ENCODE results near the gene FMO3.

The FMO3 gene

DNA sequence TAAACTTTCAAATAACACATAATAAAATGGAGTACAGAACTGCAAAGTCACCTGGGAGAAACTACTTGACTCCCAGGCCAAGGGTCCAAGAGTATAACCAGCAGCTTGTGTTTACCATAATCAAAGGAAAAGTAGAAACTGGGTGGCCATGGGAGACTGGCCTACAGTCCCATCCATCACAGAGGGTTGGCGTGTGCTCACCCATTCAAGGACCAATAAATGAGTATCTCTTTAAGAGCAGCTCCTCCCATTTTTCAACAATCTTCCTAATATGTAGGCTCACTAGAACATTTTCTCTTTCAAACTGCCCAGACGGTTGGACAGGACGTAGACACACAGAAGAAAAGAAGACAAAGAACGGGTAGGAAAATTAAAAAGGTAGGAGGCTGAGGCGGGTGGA lies at the start of gene FMO3:
Gene FMO3, plus strand, starts transcription at position 302 of the 400 bp plus-strand sequence. CDS start 1,754 bp downstream, outside the sequence.
- TF ChIP-seq, protein P1, sequence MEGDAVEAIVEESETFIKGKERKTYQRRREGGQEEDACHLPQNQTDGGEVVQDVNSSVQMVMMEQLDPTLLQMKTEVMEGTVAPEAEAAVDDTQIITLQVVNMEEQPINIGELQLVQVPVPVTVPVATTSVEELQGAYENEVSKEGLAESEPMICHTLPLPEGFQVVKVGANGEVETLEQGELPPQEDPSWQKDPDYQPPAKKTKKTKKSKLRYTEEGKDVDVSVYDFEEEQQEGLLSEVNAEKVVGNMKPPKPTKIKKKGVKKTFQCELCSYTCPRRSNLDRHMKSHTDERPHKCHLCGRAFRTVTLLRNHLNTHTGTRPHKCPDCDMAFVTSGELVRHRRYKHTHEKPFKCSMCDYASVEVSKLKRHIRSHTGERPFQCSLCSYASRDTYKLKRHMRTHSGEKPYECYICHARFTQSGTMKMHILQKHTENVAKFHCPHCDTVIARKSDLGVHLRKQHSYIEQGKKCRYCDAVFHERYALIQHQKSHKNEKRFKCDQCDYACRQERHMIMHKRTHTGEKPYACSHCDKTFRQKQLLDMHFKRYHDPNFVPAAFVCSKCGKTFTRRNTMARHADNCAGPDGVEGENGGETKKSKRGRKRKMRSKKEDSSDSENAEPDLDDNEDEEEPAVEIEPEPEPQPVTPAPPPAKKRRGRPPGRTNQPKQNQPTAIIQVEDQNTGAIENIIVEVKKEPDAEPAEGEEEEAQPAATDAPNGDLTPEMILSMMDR (conservative IDR thresholded peaks at IDR 0.05; ENCODE audit: low read length), result no peak
- no peak for DNase-seq (ENCODE audit: low read depth)
- H3K4me3 ChIP-seq (ENCODE audit: low read length), result no peak within 1 kb of the TSS

DNA sequence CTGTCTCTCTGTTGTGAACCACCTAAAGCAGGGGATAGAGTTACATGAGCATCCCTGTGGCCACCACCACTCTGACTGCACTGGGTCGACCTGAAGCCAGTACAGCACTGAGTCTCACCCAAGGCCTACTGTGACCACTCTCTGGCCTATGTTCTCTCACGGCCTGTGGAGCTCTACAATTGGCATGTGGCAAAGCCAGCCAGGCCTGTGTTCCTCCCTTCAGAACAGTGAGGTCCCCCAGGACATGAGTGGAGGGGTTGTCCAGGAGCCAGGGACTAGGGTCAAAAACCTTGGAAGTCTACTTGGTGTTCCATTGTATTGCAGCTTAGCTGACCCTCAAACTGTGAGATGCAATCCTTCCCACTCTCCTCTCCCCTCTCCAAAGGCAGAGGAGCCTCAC lies 42.7 kb upstream of the FMO3 start:
- no peak for DNase-seq (ENCODE audit: low read depth)
- H3K4me3 ChIP-seq (ENCODE audit: low read length), result no peak overlapping the region
- TF ChIP-seq, protein P1 (conservative IDR thresholded peaks at IDR 0.05; ENCODE audit: low read length), result no peak

DNA sequence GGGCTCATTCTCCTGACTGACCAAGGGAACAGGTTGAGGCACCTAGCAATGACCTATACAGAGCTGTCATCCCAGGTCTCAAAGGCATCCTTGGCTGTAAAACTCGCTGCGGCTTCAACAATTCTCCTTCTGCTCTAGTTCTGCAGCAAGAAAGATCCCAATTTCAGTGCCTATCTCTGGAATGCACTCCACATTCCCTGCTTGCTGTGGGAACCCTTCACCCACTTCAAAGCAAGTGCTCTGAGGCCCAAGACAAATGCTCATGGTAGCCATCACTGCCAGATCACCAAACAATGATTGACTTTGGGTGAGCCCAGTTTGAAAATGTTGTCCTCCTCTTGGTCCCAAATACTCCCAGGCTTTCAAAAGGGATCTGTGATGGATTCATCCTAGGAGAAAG lies 37.7 kb upstream of the FMO3 start:
- TF ChIP-seq, protein P1 (conservative IDR thresholded peaks at IDR 0.05; ENCODE audit: low read length), result no peak
- H3K4me3 ChIP-seq (ENCODE audit: low read length), result no peak overlapping the region
- no peak for DNase-seq (ENCODE audit: low read depth)

DNA sequence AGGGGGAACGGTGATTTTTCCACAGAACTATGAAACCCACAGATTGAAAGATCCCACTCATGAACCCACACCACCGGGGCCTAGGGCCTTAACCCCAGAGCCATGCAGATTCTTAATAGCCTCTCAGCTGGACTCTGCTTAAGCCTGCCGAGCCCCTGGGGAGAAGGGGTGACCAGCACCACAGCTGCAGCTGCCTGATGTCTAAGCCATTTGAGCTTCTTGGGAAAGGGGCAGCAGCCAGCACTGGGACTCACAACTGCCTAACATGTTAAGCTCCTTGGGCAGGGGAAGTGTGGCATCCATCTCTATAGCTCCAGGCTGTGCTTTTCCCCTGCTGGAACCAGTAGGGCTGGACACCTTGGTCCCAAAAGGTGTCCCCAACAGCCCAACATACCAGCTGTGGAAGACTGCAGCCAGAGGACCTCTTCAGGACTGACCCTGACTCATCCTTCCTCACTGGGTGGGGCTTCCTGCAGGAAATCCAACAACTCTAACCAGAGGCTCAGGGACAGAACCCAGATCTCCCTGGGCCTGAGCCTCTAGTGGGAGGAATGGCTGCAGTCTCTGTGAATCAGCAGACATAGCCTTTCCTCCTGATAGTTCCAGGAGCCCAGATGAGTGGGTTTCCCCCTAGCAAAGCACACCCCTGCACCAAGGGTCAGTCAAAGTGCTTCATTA lies 34.6 kb upstream of the FMO3 start:
- no peak overlapping the region for H3K4me3 ChIP-seq (ENCODE audit: low read length)
- TF ChIP-seq, protein P1 (conservative IDR thresholded peaks at IDR 0.05; ENCODE audit: low read length), result no peak
- no peak for DNase-seq (ENCODE audit: low read depth)

DNA sequence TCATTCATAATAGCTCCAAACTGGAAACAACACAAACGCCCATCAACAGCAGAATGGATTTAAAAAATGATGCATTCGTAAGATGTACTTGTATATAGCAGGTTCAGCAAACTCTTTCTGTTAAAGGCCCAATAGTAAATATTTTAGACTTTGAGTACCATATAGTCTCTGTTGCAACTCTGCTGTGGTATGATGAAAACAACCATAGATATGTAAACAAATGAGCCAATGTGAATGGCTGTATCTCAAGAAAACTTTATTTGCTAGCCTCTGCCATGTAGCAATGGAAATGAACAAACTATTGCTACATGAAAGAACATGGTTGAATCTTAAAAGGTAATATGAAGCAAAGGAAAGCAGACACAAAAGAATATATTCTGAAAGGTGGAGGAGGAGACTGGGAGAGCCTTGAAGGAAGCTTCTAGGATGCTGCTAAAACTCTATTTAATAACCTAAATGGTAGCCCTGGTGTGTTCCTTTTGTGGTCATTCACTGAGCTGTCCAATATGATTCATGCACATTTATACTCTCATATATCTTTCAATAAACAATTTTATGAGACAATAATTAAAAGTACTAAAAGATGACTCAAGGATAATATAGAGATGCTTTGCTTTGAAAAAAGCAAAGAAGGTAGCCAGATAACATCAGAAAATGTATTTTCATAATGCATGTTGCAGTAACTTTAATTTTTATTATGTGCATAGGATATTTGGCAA lies 29.1 kb upstream of the FMO3 start:
- no peak overlapping the region for H3K4me3 ChIP-seq (ENCODE audit: low read length)
- DNase-seq (ENCODE audit: low read depth), result no peak
- TF ChIP-seq, protein P1 (conservative IDR thresholded peaks at IDR 0.05; ENCODE audit: low read length), result no peak

DNA sequence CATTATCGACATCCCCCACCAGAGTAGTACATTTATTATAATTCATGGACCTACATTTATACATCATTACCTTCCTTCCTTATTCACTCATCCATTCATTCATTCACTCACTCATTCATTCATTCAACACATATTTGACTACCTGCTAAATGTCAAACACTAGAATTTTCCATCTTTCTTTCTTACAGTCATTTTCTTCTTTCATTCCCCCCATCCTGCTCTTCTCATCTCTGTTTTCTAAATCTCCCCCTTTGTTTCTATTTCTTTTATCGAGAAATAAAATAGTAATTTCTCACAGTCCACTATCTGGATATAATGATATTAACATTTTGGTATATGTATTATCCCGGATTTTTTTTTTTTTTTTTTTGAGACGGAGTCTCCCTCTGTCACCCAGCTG lies 27.8 kb upstream of the FMO3 start:
- no peak overlapping the region for H3K4me3 ChIP-seq (ENCODE audit: low read length)
- TF ChIP-seq, protein P1 (conservative IDR thresholded peaks at IDR 0.05; ENCODE audit: low read length), result no peak
- no peak for DNase-seq (ENCODE audit: low read depth)

DNA sequence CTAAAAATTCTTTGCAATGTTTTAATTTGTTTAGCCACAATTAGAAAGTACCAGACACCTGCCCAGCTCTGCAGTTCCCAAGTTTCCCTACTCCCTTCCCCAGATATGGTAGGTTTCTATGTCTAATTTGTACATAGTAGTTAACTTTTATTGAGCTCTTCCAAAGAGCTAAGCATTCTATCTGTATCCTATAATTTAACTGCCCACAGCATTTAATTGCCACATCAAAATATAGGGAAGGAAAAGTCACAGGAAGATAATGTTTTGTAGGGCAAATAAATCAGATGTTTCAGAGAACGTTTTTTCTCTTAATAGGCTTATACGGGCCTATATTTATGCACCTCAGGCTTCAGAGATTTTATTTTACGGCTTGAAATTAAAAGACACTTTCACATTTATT lies 15.7 kb upstream of the FMO3 start:
- H3K4me3 ChIP-seq (ENCODE audit: low read length), result no peak overlapping the region
- TF ChIP-seq, protein P1 (conservative IDR thresholded peaks at IDR 0.05; ENCODE audit: low read length), result no peak
- DNase-seq (ENCODE audit: low read depth), result no peak

All from AG10803 (cell line).